SK-N-SH (cell line): ENCODE measurements around the gene ZNF319. TPM values are rescaled to one million over a fixed set of nuclear protein-coding genes. Genes with fewer than 3 reads are reported as not detected.

Source experiments
- CTCF ChIA-PET: fragments of 300-600, 350-600 bp; formaldehyde crosslinking; extraction: SDS; loops from one replicate; lab custom pipeline; 2021; lab: Yijun Ruan, JAX
- POLR2A ChIA-PET: fragments of 350-600 bp; sonication (Branson Sonifier 250); formaldehyde crosslinking; extraction: SDS; loops from one replicate; lab custom pipeline; 2020; ENCODE audit warnings: antibody characterized with exemption, inconsistent platforms; lab: Yijun Ruan, JAX
- DNase-seq: peaks from one replicate; pipeline ENCODE4 v3.0.0; 2012
- H2AFZ ChIP-seq: fragments of 200-600 bp; sonication (generic); 2 replicates; pipeline ENCODE4 v1.8.1; 2016; ENCODE audit warnings: antibody characterized with exemption, mild to moderate bottlenecking, low read depth
- H3F3A ChIP-seq: fragments of 200-600 bp; sonication (generic); replicated peaks from 2 replicates; pipeline ENCODE3; 2016; ENCODE audit warnings: antibody characterized with exemption, mild to moderate bottlenecking; ENCODE audit not compliant: insufficient read depth
- H3K27ac ChIP-seq, 2 experiments: fragments of 200-500 bp in 1 of 2; fragments of 200-600 bp in 1 of 2; sonication (Bioruptor generic) in 1 of 2; sonication (generic), shearing (Covaris generic) in 1 of 2; 2 replicates each; pipeline versions ENCODE4 v1.5.1 to v1.6.1; 2014 to 2016; ENCODE audit warnings: low read depth in 2 of 2, inconsistent platforms in 1 of 2, low read length in 1 of 2, mild to moderate bottlenecking in 1 of 2, mixed read lengths in 1 of 2
- H3K27me3 ChIP-seq: fragments of 200-600 bp; sonication (generic), shearing (Covaris generic); 2 replicates; pipeline ENCODE4 v1.6.1; 2016; ENCODE audit warnings: mixed run types; ENCODE audit not compliant: insufficient read depth
- H3K36me3 ChIP-seq, 2 experiments: fragments of 200-500 bp in 1 of 2; fragments of 200-600 bp in 1 of 2; sonication (Bioruptor generic) in 1 of 2; sonication (generic) in 1 of 2; replicated peaks in 1 of 2; 2 replicates each; pipeline versions ENCODE3 to v1.5.1; 2014 to 2016; ENCODE audit warnings: low read length in 1 of 2, mild to moderate bottlenecking in 1 of 2; ENCODE audit not compliant: insufficient read depth in 2 of 2, control insufficient read depth in 1 of 2
- H3K4me1 ChIP-seq, 2 experiments: fragments of 200-500 bp in 1 of 2; fragments of 200-600 bp in 1 of 2; sonication (Bioruptor generic) in 1 of 2; sonication (generic), shearing (Covaris generic) in 1 of 2; 2 replicates each; pipeline versions ENCODE4 v1.5.1 to v1.6.1; 2014 to 2016; ENCODE audit warnings: low read depth in 1 of 2, low read length in 1 of 2, mixed run types in 1 of 2; ENCODE audit not compliant: insufficient read depth in 2 of 2, control insufficient read depth in 1 of 2
- H3K4me2 ChIP-seq: fragments of 200-600 bp; sonication (generic), shearing (Covaris generic); 2 replicates; pipeline ENCODE4 v1.6.1; 2017; ENCODE audit warnings: mixed run types
- H3K4me3 ChIP-seq, 2 experiments: fragments of 200-500 bp in 1 of 2; fragments of 200-600 bp in 1 of 2; sonication (Bioruptor generic) in 1 of 2; sonication (generic), shearing (Covaris generic) in 1 of 2; 2 replicates each; pipeline versions ENCODE4 v1.5.1 to v1.8.1; 2014 to 2016; ENCODE audit warnings: low read depth in 2 of 2, inconsistent platforms in 1 of 2, low read length in 1 of 2, mild to moderate bottlenecking in 1 of 2, mixed read lengths in 1 of 2, moderate library complexity in 1 of 2
- H3K79me2 ChIP-seq: fragments of 200-600 bp; sonication (generic); 2 replicates; pipeline ENCODE4 v1.8.1; 2017; ENCODE audit warnings: mild to moderate bottlenecking; ENCODE audit not compliant: insufficient read depth
- H3K9ac ChIP-seq: fragments of 200-600 bp; sonication (generic); 2 replicates; pipeline ENCODE4 v1.6.1; 2017; ENCODE audit warnings: mixed run types
- H3K9me2 ChIP-seq: fragments of 200-600 bp; sonication (generic); 2 replicates; pipeline ENCODE4 v1.6.1; 2017; ENCODE audit warnings: mixed run types
- H3K9me3 ChIP-seq: fragments of 200-600 bp; sonication (generic); 2 replicates; pipeline ENCODE4 v1.6.1; 2017; ENCODE audit warnings: mixed run types, mild to moderate bottlenecking, moderate library complexity
- H4K20me1 ChIP-seq: fragments of 200-600 bp; sonication (generic); 2 replicates; pipeline ENCODE4 v1.6.1; 2017; ENCODE audit warnings: mild to moderate bottlenecking, mixed run types; ENCODE audit not compliant: insufficient read depth
- CHD2 ChIP-seq: fragments of 150-350 bp; IDR thresholded peaks from 2 replicates; pipeline ENCODE4 v1.6.1; 2018; ENCODE audit warnings: low read length; ENCODE audit not compliant: partially characterized antibody
- EP300 ChIP-seq, 2 experiments: IDR thresholded peaks; 2 replicates each; pipeline versions ENCODE4 v1.4.0 to v1.6.1; 2012; ENCODE audit warnings: borderline replicate concordance in 1 of 2, low read depth in 1 of 2, low read length in 1 of 2
- GATA2 ChIP-seq: sonication (generic); formaldehyde crosslinking; IDR thresholded peaks from 2 replicates; pipeline ENCODE4 v1.5.0; 2020; ENCODE audit warnings: mild to moderate bottlenecking, missing genetic modification reagents
- JUND ChIP-seq: IDR thresholded peaks from 2 replicates; pipeline ENCODE4 v1.4.0; 2012
- MEF2A ChIP-seq: IDR thresholded peaks from 2 replicates; pipeline ENCODE4 v1.4.0; 2012; ENCODE audit warnings: low read depth, borderline replicate concordance
- MXI1 ChIP-seq: IDR thresholded peaks from 2 replicates; pipeline ENCODE4 v1.6.1; 2012; ENCODE audit warnings: mild to moderate bottlenecking, low read depth, low read length, improper control_type of control experiment
- RFX5 ChIP-seq: IDR thresholded peaks from 2 replicates; pipeline ENCODE4 v1.6.1; 2012; ENCODE audit warnings: mild to moderate bottlenecking, improper control_type of control experiment, low read length
- TAF1 ChIP-seq: IDR thresholded peaks from 2 replicates; pipeline ENCODE4 v1.6.1; 2012; ENCODE audit warnings: low read depth, mild to moderate bottlenecking, low read length, moderate library complexity, borderline replicate concordance
- YY1 ChIP-seq: IDR thresholded peaks from 2 replicates; pipeline ENCODE4 v1.4.0; 2012; ENCODE audit warnings: low read depth, mild to moderate bottlenecking
- WGBS: methylation state at CpG from one replicate; pipeline ENCODE4 v1.1.6; 2017; ENCODE audit warnings: low lambda C conversion rate; 5-methylcytosine and 5-hydroxymethylcytosine counted together
- polyA plus RNA-seq, 3 experiments: library from polyadenylated mRNA; depleted of rRNA; stranded (reverse); fragments of >200 nt; gene quantifications; 2 replicates each; pipeline ENCODE4 v1.2.3, GENCODE V29; 2012
- TF ChIP-seq, protein P1 (sequence below): fragments of 150-350 bp; IDR thresholded peaks from 2 replicates; pipeline ENCODE4 v1.6.1; 2017; ENCODE audit warnings: antibody characterized with exemption, low read length, low read depth, borderline replicate concordance

Gene ZNF319
- polyA plus RNA-seq, 1 of the 3 experiments (the other 2 are of a cell fraction), result 7.6 TPM

DNA sequence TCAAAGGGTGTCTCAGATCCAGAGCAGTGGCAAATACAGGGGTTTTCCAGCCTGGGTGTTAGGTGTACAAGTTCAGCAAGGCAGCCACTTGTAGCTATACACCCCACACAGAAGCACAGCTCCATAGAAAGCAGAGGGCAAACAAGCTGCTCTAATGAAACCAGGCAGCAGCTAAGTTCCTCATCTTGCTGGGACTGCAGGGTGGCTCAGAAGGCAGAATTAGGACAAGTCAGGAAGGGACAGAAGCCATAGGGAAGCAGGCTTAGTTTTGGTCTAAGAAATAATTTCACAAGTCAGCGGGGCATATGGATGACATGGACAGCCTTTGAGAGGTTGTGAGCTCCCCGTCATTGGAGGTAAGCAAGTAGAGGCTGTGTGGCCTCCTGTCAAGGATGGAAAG, 53.2 kb downstream of the ZNF319 start:
- Histone ChIP-seq H3K9me2 (no peaks in the 10 kb centered on the region), H3K79me2 (no peaks in the 10 kb centered on the region), H3K4me1 (peaks cover 0 to 5% of the 10 kb centered on the region in 2 experiments; a peak in 1 of 4 replicates), H3K27ac (no peak overlapping the region), H3K9ac (no peak overlapping the region), H3K27me3 (no peaks in the 10 kb centered on the region), H4K20me1 (no peaks in the 10 kb centered on the region), H2AFZ (no peak overlapping the region), H3F3A (no peaks in the 10 kb centered on the region), H3K9me3 (no peaks in the 10 kb centered on the region), H3K36me3 (no peaks in the 10 kb centered on the region), H3K4me3 (no peak overlapping the region), H3K4me2 (no peak overlapping the region)
- TF ChIP-seq, protein P1, sequence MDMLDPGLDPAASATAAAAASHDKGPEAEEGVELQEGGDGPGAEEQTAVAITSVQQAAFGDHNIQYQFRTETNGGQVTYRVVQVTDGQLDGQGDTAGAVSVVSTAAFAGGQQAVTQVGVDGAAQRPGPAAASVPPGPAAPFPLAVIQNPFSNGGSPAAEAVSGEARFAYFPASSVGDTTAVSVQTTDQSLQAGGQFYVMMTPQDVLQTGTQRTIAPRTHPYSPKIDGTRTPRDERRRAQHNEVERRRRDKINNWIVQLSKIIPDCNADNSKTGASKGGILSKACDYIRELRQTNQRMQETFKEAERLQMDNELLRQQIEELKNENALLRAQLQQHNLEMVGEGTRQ, result no peak
- TF ChIP-seq TAF1, result no peak
- TF ChIP-seq RFX5, result no peak
- POLR2A ChIA-PET, result no interaction called here
- DNase-seq, result no peak
- WGBS, result 77% methylated on average over 2 of the region's 2 CpGs
- CTCF ChIA-PET, result interaction anchor here (1.2 to 1.5 kb wide), 3 partner anchors 9 to 53 kb away, joined by 3 to 4 read pairs (median 4); no protein-coding TSS in a partner anchor

DNA sequence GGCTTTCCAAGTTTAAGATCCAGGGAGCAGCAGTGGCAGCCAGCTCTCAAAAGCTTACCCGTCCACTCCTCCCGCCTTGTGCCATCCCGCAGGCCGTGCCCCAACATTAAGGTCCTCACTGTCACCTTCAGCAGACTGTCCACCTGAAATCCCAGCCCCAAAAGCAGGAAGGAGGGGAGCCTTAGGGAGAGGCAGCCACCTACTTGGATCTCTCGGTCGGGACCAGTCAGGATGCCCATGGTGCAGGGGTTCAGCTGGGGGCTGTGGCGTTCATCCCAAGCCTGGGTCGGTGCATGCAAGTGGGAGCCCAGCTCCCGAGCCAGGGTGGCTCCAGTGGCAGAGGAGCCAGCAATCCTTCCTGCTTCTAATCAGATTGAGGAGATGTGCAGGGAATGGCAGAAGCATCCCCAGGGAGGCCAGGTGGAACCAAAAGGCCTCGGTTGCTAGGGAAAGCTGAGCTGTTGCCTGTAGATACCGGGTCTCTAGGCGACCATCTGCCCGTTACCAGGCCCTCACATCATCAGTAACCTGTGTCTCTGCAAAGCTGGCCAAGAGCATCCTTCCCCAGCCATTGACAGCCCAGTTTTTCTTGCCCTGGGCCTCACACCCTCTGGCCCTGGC, 54.2 kb downstream of the ZNF319 start:
- no peaks in the 10 kb centered on the region for H3K79me2 ChIP-seq
- H3K9me2 ChIP-seq, result no peaks in the 10 kb centered on the region
- H3K9ac ChIP-seq, result no peak overlapping the region
- H3K27ac ChIP-seq, result no peak overlapping the region
- H3K4me1 ChIP-seq, result peaks cover 2 to 6% of the 10 kb centered on the region in 2 experiments; a peak in 2 of 4 replicates
- H3K36me3 ChIP-seq, result no peaks in the 10 kb centered on the region
- H3K27me3 ChIP-seq, result no peaks in the 10 kb centered on the region; the same call in 1 of the 2 replicates
- peak; percentile 53 for DNase-seq
- CTCF ChIA-PET, result interaction anchor here (0.7 to 2.1 kb wide), 3 partner anchors 9 to 54 kb away, joined by 3 to 5 read pairs (median 4); no protein-coding TSS in a partner anchor
- no peak overlapping the region for H3K4me2 ChIP-seq
- no peak overlapping the region for H2AFZ ChIP-seq
- 72% methylated on average over 7 of the region's 13 CpGs for WGBS
- TF ChIP-seq MEF2A (no peak), YY1 (no peak), CHD2 (no peak), GATA2 (CRISPR knock-in tag) (0 out of 2 replicates have a peak, but pooled peaks have one; percentile 19), JUND (no peak), MXI1 (peak; percentile 38; the same call in 1 of the 2 replicates), EP300 (IDR thresholded peaks at IDR 0.05; ENCODE audit: borderline replicate concordance in 1 of 2, low read depth in 1 of 2, low read length in 1 of 2) (no peak)
- TF ChIP-seq, all 33 proteins: peak for 2
- H3K9me3 ChIP-seq, result no peaks in the 10 kb centered on the region
- POLR2A ChIA-PET, result no interaction called here
- no peak overlapping the region for H3K4me3 ChIP-seq
- H4K20me1 ChIP-seq, result no peaks in the 10 kb centered on the region
- no peaks in the 10 kb centered on the region for H3F3A ChIP-seq
